NCI-H2171 treated with DMSO at 0.1 percent for 48 hours (cell line): ENCODE results near the gene TIMP1.
A peak's percentile ranks its signal among the peaks of the same experiment; 100 is the strongest.
"Not testable (repeated sequence)": the region's sequence is repeated elsewhere in the genome, so short reads cannot be mapped to it uniquely, and the experiment has no call there.

ENCODE experiments used
- DNase-seq: peaks from one replicate; lab custom pipeline; 2025; lab: John Stamatoyannopoulos, UW

The TIMP1 gene

GRCh38 chrX:47603125-47603524, 20.9 kb downstream of the TIMP1 start:
- DNase-seq, result not testable (repeated sequence)

- no peak for DNase-seq
Measured at GRCh38 chrX:47605024-47605423, 22.8 kb downstream of the TIMP1 start.

GRCh38 chrX:47607091-47607490, 24.9 kb downstream of the TIMP1 start:
- DNase-seq, result no peak

DNA sequence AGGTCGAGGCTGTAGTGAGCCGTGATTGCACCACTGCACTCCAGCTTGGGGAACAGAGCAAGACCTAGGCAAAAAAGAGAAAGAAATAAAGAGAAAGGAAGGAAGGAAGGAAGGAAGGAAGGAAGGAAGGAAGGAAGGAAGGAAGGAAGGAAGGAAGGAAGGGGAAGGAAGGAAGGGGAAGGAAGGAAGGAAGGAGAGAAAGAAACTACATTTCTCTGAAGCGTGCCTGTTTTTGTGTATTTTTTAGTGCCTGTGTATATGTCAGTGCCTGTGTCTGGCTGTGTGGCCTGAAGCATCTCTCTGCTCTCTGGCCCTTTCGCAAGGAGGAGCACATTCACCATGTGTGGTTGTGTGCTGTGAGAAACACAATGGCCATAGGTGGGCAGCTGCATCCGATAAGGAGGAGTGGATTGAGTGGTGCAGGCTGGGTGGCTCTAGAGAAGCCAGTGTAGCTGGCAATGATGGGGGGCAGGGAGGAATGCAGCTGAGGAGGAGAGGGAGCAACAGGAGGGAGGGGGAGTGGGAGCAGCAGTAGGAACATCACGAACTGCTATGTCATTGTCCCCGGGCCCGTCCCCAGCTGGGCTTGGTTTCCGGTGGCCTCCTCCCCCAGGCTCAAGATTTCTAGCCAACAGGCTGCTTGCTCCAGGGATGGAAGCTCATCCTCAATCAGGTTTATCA, 26.0 kb downstream of the TIMP1 start:
- DNase-seq, result no peak

DNA sequence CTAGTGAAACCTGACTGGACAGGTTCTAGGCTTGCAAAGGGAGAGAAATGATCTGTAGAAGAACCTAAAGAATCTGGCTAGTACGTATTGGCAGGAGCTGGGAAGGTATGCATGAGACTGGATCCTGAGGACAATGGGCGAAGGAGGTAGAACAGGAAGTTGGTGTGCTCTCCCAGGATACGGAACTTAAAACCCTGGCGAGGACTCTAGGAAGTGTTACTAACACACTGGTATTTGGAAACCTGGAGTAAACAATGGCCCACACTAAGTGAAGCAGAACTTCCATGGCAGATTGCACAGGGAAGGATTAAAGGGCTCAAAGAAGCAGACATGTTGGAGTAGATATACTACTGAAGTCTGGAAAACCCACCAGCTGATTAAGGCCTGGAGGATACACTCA, 28.3 kb downstream of the TIMP1 start:
- DNase-seq, result no peak

GRCh38 chrX:47611489-47611888, 29.3 kb downstream of the TIMP1 start:
- DNase-seq, result no peak

- DNase-seq, result no peak
Measured at GRCh38 chrX:47611926-47612325, 29.7 kb downstream of the TIMP1 start.

- no peak for DNase-seq
Measured at GRCh38 chrX:47612418-47612817, 30.2 kb downstream of the TIMP1 start.

- DNase-seq, result peak; percentile 66
Measured at GRCh38 chrX:47613082-47613481, 30.8 kb downstream of the TIMP1 start.

- no peak for DNase-seq
Measured at GRCh38 chrX:47614618-47615017, 32.4 kb downstream of the TIMP1 start.

DNA sequence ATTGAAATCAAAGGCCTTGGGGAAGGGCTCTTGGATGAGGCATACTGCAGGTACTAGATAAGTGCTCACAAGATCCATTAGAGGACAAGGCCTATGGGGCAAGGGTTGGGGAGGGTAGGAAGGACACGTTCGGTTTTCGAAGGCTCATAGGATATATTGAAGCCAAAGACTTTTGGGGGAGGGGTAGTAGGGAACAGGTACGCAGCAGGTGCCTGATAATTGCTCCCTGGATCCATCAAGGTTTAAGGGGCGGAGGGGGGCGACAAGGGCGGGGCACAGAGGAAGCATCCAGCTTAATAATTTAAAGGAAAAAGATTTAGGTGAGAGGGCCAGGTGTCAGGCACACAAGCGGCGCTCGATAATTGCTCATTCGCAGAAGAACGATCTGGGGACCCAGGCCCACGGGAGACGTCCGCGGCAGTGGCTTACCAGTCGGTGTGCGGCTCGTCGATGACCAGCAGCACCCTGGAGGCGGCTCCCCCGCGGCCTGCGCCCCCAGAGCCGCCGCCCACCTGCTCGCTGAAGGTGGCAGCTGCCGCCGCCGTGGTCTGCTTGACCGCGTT, 36.8 kb downstream of the TIMP1 start:
- no peak for DNase-seq

DNA sequence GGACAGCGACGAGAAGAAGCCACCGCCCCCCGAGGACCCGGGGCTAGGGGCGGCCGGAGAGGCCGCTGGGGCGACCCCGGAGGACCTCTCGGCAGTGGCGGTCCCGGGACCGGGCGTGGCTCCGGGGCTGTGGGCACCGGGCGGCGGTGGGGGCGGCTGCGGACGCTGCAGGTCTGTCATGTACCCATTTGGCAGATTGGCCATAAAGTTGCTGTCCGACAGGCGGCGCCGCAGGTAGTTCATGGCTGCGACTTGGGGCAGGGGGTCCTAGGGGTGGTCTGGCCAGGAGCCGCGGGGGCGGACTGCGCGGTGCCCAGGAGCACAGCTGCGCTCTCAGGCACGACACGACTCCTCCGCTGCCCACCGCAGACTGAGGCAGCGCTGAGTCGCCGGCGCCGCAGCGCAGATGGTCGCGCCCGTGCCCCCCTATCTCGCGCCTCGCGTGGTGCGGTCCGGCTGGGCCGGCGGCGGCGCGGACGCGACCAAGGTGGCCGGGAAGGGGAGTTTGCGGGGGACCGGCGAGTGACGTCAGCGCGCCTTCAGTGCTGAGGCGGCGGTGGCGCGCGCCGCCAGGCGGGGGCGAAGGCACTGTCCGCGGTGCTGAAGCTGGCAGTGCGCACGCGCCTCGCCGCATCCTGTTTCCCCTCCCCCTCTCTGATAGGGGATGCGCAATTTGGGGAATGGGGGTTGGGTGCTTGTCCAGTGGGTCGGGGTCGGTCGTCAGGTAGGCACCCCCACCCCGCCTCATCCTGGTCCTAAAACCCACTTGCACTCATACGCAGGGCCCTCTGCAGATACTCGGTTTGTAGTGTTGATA, 37.5 kb downstream of the TIMP1 start, which contains the start of gene SYN1:
Gene SYN1, minus strand, starts transcription at position 372 of the 817 bp plus-strand sequence. Its CDS starts 129 bp downstream, at position 243.
- DNase-seq, result peak; percentile 69

DNA sequence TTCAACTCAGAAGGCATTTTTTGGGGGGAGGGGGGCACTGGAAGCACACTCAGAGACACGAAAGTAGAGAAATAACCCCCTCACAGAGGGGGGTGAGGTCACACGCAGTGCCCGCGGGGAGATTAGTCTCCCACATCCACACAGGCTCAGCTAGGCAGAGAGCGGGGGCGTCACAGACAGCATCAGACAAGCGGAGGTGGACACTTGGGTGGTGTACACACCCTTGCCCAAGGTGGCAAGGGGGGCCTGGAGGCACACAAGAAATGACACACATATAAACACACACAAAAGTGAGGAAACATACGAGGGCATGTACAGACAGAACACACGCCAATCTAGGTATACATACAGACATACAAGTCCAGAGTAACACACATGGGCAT, 38.1 kb downstream of the TIMP1 start:
- no peak for DNase-seq

- DNase-seq, result no peak
Measured at GRCh38 chrX:47621851-47622250, 39.6 kb downstream of the TIMP1 start.

DNA sequence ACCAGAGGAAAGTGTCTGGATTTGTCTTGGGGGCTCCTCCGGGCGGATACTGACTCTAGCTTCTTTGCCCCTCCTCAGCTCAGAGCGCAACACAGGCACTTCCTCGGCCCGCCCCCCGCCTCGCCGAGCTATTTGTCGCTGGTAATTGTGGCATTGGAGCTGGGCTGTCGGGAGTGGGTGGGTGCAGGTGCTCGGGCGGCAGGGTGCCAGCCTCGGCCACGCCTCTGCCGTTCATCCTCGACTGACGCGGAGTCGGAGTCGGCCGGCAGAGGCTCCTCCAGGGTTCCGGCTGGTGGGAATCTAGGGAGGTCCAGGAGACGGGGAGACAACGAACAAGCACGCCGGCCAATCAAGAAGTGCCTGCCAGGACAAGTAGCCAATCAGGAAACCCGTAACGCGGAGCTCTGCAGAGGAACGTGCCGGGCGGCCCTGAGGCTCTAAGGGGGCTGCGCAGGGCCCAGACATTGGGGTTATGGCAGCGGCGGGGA, 41.3 kb downstream of the TIMP1 start:
- DNase-seq, result peak; percentile 88

DNA sequence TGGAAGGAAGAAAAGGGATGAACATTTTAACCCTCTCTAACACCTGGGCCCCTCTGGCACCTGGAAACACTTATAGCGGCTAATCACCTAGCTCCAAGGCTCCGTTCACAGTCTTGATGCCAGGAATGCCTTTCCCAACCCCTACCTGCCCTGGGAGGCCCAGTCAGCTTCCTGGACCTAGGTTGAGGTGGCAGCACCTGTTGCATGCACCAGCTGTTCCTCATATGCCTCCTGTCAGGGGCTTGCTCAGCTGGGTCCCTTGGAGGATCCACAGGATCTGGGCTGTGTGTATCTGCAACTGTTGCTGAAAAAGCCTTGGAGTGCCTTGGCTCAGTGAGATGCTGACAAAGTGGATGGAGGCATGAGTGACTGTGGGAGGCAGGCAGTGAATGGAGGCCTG, 43.1 kb downstream of the TIMP1 start:
- DNase-seq, result no peak

GRCh38 chrX:47628982-47629381, 46.7 kb downstream of the TIMP1 start:
- DNase-seq, result no peak

GRCh38 chrX:47629419-47630200, 47.4 kb downstream of the TIMP1 start, which contains the start of gene CFP:
TSS of gene CFP (minus strand) at chrX:47629930. CDS start at chrX:47629844, 86 bp downstream.
- no peak for DNase-seq

DNA sequence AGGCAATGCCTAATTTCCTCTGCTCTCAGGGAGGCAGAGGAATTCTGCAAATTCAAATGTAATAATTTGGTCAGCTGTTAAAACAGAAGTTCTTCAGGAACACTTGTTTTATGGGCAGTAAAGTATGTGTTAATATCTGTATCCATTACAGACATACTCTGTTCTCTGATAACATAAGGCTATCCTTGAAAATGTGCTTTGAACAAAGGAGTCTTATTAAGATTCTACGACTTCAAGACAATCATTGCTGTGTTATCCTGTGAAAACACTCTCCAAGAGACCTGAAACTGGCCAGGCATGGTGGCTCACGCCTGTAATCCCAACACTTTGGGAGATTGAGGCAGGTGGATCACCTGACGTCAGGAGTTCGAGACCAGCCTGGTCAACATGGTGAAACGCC, 49.4 kb downstream of the TIMP1 start:
- DNase-seq, result no peak

- DNase-seq, result no peak
Measured at GRCh38 chrX:47632666-47633065, 50.4 kb downstream of the TIMP1 start.

GRCh38 chrX:47633689-47634590, 51.7 kb downstream of the TIMP1 start:
- no peak for DNase-seq
